GM19193 (cell line): Measurements from ENCODE around the gene NRAP.

Source experiments
- POLR2A ChIP-seq: IDR thresholded peaks from 4 replicates; pipeline ENCODE4 v1.6.1; 2011; ENCODE audit not compliant: insufficient read depth, insufficient read length; ENCODE audit errors: extremely low read depth

NRAP gene

GRCh38 chr10:113692271-113692670, 28.4 kb upstream of the NRAP start:
- no peak for TF ChIP-seq POLR2A

DNA sequence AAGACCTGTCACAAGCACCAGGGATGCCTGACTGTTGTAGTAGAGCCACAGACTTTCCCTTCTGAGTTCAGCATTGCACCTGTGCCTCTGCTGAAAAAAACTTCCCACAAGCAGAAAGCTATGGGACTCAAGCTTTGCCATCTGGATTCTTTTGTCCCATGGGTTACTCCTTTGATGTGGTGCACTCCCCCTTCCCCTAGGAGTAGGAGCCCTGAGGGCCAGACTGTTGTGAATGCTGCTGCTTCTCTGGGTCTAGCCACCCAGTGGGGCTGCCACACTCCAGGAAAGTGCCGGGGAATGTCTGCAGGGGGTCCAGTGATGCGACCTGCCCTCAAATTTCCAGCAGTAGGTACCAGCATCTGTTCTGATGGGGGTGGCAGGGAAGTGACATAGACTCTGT, 27.5 kb upstream of the NRAP start:
- no peak for TF ChIP-seq POLR2A

GRCh38 chr10:113690749-113691148, 26.9 kb upstream of the NRAP start:
- no peak for TF ChIP-seq POLR2A

- TF ChIP-seq POLR2A: no peak
Observed at GRCh38 chr10:113689574-113689973, 25.7 kb upstream of the NRAP start.

DNA sequence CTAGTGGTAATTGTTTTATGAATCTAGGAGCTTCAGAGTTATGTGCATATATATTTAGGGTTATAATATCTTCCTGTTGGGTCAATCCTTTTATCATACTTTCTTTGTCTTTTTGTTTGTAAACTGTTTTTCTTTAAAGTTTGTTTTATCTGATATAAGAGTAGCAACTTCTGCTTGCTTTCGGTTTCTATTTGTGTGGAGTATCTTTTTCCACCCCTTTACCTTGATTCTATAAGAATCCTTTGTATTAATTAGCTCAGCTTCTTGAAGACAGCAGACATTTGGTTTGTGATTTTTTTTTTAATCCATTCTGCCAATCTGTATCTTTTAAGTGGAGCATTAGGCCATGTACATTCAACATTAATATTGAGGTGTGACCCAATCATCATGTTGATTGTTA, 25.2 kb upstream of the NRAP start:
- TF ChIP-seq POLR2A: no peak

DNA sequence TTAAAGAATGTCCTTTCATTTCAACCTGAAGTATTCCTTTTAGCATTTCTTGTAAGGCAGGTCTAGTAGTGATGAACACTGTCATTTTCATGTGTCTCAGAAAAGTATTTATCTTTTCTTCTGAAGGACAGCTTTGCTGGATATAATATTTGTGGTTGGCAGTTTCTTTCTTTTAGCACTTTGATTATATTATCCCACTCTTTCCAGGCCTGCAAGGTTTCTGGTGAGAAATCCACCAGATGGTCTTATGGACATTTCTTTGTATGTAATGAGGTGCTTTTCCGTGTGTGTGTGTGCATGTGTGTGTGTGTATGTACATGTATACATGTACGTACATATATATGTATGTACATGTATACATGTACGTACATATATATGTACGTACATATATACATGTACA, 23.2 kb upstream of the NRAP start:
- no peak for TF ChIP-seq POLR2A

DNA sequence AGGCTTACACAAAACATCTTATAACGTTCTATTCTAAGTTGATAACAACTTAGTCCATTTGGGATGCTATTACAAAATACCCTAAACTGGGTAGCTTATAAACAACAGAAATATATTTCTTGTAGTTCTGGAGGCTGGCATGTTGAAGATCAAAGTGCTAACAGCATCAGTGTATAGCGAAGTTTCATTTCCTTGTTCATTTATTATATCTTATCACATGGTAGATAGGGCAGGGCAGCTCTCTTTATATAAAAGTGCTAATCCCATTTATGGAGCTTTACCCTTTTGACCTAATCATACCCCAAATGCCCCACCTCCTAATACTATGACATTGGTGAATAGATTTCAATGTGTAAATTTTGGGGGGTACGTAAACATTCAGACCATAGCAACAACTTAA, 22.2 kb upstream of the NRAP start:
- TF ChIP-seq POLR2A: no peak

DNA sequence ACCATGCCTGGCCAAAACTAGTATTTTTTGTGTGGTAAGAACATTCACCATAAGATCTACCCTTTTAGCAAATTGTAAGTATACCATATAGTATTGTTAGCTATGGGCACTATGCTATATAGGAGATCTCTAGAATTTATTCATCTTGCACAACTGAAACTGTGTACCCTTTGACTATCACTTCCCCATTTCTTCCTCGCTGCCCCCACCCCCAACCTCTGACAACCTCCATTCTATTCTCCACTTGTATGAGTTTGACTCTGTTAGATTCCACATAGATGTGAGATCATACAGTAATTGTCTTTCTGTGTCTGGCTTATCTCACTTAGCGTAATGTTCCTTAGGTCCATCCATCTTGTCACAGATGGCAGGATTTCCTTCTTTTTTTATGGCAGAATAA, 19.5 kb upstream of the NRAP start:
- no peak for TF ChIP-seq POLR2A

DNA sequence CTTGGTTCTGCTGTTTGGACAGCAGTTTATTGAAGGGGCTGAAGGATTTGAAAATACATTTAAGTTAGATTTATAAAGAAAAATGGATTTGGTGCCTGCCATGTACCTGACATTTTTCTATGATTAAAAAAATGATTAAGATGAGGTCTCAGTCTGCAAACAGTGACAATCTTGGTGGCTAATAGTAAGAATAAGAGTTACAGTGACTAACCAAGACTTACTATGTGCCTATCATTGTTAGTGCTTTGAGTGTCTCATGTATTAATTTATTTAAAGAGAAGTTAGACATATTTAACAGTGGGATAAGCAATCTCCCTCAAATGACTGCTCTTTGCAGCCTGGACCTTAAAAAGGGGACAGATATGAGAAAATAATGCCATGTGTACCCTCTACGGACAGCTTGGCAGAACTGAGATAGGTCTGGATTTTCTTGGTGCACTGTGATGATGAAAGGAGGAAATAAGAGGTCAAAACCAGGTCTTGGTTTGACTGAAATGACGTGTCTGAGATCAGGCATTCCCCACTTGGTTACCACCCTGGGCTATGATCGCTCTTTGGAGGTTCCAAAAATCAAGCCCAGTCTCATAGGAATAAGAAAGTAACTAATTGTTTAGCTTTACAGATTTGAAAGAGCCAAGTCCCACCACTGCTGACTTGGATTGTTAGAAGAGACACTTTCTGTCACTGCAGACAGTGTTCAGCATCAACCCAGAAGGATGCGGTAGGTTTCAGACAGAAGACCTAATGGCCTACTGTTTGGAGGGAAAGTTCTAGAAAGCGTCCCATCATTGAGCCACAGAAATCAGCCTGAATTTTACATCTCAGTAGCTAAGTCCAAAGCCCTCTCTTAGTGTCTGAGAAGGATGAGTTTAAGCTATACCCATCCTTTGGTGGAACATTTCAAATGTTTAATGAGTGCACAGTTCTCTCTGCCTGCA, 18.0 kb upstream of the NRAP start:
- no peak for TF ChIP-seq POLR2A

DNA sequence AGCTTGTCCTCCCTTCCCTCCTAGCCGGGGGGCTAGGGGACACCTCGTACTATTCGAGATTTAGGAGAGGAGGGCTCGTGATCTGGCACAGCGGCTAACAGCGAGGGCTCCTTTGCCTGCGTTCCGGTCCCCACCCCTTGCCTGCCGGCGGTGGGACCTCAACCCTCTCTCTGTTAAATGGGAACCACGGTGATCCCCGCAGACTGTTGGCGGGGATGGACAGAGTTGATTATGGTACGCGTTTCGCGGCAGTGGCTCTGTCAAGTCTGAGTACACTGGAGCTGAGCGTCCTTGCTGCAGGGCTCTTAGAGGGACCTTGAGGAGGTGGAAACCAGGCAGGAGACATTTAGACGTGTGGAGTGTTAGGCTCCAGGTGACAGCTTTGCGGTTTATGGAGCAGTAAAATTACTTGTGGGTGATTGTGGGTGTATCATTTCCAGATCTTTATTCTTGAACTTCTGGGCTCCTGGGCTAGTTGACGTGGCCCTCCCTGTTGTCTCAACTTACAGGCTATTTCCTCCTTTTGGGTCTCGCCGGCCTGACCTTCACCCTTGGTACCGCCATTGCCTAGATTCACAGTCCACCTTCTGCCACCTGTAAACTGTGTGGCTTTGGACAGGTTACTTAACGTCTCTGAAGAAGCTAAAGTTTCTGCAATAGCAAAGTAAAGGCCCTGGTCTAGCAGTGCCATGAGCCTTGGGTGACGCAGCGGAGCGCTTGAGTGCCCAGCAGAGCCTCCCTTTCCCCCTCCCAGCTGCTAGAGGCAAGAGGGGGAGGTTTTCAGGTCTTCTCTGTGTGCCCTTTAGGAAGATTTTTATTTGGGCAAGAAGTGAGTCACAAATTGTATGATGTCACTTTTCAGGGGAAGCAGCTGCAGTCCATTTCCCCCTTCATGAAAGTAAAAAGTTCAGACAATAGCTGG, 16.6 kb upstream of the NRAP start:
- peak; percentile 26 for TF ChIP-seq POLR2A

- TF ChIP-seq POLR2A: peak; percentile 68
Observed at GRCh38 chr10:113679463-113680189, 15.8 kb upstream of the NRAP start, which contains the start of gene CASP7. CASP7 (plus strand) TSS chr10:113679912; CDS start chr10:113697494, 17,582 bp downstream.

DNA sequence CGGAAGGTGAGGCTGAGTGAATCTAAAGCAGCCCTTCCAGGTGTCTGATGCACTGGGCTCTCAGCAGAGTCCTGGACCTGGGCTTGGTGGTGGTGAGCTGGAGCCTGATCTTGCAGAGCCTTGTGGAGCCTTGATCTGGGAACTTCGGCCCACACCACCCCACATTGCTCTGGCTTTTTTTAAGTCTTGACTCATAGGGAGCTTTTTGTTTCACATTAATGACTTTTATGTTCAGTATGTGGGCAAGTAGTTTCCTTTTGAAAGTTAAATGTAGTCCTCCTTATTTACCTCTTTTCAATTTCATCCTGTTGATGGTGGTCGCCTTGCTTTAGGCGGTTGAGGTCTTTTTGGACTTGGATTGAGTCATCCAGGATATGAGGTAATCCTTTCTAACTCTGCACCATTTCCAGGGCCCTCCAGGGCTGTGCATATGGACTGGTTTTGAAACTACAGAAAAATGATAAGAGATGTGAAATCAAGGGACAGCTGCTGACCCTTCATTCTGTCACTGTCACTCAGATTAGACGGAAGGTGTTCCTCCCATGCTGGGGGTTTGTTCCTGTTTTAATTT, 2.9 kb upstream of the NRAP start:
- TF ChIP-seq POLR2A: no peak

- no peak for TF ChIP-seq POLR2A
Observed at GRCh38 chr10:113665806-113666354, 2.0 kb upstream of the NRAP start.

GRCh38 chr10:113665352-113665751, 1.5 kb upstream of the NRAP start:
- TF ChIP-seq POLR2A: no peak
